AG10803 (cell line): ENCODE measurements around the gene INPP5D.

ENCODE experiments used
- DNase-seq: peaks from one replicate; pipeline ENCODE4 v3.0.0; 2010; ENCODE audit warnings: low read depth
- H3K4me3 ChIP-seq: 2 replicates; pipeline ENCODE4 v1.5.1; 2011; ENCODE audit warnings: mild to moderate bottlenecking, low read length, control low read depth
- TF ChIP-seq, protein P1 (sequence below): conservative IDR thresholded peaks from 2 replicates; pipeline ENCODE4 v1.5.1; 2011; ENCODE audit warnings: mild to moderate bottlenecking, low read length, control low read depth, inconsistent platforms

INPP5D gene

GRCh38 chr2:233164967-233165366, 104.8 kb downstream of the INPP5D start:
- TF ChIP-seq, protein P1, sequence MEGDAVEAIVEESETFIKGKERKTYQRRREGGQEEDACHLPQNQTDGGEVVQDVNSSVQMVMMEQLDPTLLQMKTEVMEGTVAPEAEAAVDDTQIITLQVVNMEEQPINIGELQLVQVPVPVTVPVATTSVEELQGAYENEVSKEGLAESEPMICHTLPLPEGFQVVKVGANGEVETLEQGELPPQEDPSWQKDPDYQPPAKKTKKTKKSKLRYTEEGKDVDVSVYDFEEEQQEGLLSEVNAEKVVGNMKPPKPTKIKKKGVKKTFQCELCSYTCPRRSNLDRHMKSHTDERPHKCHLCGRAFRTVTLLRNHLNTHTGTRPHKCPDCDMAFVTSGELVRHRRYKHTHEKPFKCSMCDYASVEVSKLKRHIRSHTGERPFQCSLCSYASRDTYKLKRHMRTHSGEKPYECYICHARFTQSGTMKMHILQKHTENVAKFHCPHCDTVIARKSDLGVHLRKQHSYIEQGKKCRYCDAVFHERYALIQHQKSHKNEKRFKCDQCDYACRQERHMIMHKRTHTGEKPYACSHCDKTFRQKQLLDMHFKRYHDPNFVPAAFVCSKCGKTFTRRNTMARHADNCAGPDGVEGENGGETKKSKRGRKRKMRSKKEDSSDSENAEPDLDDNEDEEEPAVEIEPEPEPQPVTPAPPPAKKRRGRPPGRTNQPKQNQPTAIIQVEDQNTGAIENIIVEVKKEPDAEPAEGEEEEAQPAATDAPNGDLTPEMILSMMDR, result no peak
- DNase-seq, result no peak
- no peak overlapping the region for H3K4me3 ChIP-seq

GRCh38 chr2:233165543-233165894, 105.4 kb downstream of the INPP5D start:
- TF ChIP-seq, protein P1, result no peak
- H3K4me3 ChIP-seq, result no peak overlapping the region
- DNase-seq, result no peak

DNA sequence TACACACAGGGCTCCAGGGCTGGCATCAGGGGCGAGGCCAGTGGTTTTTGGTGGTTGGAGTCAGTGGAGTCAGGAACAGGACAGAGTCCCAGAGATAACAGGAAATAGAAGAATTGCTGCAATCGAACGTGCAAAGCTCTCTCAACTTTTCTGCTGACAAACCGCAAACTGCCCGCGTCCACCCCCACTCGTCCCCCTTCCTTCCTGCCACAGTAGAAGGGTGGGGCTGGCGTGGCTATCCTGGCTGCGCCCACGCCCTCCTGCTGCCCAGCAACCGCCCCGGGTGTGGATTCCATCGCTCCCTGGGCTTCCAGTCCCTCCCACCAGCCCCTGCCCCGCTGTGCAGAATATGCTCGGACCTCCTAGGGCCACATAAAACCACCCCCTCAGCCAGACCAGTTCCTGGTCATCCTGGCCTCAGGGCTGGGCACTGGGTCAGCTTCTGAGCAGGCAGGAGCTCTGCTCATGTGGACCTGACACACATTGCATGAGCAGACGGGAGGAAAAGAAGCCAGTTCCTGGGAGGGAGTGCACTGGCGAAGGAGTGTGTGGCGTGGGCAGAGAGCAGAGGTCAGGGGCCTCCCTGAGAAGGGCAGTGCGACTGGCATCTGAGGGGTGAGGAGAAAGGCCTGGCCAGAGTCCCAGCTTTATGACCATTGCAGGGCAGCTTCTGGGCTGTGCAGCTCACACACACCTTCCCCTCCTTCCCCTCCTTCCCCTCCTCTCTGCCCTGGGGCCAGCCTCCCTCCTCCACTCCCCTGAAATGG, 105.9 kb downstream of the INPP5D start:
- TF ChIP-seq, protein P1, result no peak
- no peak overlapping the region for H3K4me3 ChIP-seq
- peak; percentile 15 for DNase-seq

DNA sequence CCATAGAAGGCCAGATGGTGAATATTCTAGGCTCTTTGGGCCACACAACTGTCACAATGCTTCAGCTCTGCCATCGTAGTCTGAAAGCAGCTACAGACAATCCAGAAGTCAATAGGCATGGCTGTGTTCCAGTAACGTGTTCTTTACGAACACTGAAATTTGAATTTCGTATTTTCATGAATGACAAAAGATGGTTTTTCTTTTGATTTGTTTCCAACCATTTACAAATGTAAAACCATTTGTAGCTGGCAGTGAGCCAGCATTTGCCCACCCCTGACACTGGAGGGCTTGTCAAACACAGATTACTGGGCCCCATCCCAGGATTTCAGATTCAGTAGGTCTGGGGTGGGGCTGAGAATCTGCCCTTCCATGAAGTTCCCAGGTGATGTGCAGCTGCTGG, 108.3 kb downstream of the INPP5D start:
- DNase-seq, result no peak
- TF ChIP-seq, protein P1, result no peak
- H3K4me3 ChIP-seq, result no peak overlapping the region

DNA sequence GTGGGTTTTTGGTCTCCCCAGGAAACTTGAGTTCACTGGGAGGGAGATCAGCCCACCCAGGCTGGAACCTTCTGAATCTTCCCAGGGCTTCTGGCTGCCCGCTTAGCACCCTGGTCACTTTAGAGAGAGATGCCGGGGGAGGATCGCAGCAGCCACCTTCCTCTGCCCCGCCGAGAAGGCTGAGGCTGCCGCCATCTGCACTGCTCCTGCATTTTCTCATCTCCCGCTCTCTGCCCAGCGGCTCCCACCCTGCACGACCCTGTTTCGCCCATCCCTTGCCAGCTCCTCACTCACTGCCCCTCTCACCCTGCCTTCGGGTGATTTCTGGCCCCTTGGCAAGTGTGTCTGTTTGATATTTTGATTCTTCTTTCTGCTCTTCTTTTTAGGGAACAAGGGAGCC, 108.8 kb downstream of the INPP5D start:
- no peak overlapping the region for H3K4me3 ChIP-seq
- TF ChIP-seq, protein P1, result no peak
- DNase-seq, result no peak

DNA sequence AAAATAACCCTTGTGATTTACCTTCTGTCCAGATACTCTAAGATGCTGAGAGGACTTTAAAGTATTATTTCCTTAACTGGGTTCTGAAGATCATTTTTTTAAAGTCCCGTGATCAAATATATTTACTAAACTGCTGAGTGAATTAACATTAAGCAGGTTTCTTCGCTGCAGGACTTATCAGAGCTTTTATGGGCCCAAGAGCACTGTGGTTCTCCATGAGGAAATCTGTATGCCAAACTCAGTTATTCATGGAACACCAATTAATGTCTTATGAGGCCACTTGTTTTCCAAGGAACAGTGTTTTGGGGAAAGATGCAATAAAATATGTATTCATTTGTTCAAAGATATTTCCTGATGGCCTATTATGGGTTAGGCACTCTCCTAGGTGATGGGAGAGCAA, 111.2 kb downstream of the INPP5D start:
- no peak for DNase-seq
- TF ChIP-seq, protein P1, result no peak
- no peak overlapping the region for H3K4me3 ChIP-seq

DNA sequence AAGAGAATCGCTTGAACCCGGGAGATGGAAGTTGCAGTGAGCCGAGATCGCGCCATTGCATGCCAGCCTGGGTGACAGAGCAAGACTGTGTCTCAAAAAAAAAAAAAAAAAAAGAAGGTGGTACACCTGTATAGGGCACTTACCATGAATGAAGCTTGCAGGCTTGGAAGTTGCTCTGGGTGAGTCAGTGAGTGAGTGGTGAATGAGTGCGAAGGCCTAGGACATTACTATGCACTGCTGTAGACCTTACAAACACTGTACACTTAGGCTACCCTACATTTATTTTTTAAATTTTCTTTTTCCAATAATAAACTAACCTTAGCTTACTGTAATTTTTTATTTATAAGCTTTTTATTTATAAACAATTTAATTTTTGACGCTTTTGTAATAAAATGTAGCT, 113.0 kb downstream of the INPP5D start:
- H3K4me3 ChIP-seq, result no peak overlapping the region
- DNase-seq, result no peak
- TF ChIP-seq, protein P1, result no peak
